DOHH2 (cell line): ENCODE data around the gene CLEC17A.
A peak's percentile ranks its signal among the peaks of the same experiment; 100 is the strongest.

ENCODE experiments used
- EZH2phosphoT487 ChIP-seq: fragments of 200-600 bp; sonication (generic); IDR thresholded peaks from 2 replicates; pipeline ENCODE4 v1.6.1; 2017; ENCODE audit warnings: borderline replicate concordance, mild to moderate bottlenecking, antibody characterized with exemption, low read length, moderate library complexity, mixed read lengths
- TF ChIP-seq, protein P1 (sequence below): fragments of 200-600 bp; sonication (generic); IDR thresholded peaks from one replicate; pipeline ENCODE4 v1.5.1; 2014; ENCODE audit warnings: antibody characterized with exemption, mild to moderate bottlenecking, low read depth, low read length; ENCODE audit not compliant: poor library complexity, severe bottlenecking

DNA sequence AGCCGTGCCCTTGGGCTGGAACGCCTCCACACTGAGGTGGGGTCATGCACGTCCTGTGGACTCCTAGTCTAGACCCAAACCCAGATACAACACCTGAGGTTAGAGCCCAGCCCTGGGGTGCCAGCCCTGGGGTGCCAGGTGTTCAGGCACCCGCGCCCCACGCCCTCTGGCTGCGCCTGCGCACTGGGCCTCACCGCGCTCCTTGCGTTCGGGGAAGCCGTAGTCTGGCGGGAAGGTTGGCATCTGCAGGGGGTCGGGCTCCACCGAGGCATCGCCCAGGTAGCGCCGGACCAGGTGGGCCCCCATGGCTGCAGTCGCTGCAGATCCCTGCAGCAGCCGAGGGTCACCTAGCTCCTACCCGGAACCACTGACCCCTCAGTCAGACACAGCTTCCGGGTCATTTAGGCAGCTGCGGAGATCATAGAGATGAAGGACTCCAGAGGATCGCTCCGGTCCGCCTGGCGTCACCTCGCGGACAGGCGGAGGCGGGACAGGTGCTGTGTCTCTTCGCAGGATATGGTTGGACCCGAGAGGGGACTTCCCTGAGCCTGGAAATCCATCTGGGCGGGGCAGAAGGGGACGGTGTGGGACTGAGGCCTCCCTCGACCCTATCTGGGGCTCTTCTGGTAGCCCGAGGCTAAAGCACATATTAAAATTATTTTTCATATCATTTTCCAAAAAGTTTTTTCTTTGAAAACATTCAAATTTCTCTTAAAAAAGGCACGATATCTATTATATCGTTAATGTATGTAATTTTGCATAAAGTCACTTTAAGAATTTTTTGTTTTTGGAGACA lies 11.0 kb upstream of the CLEC17A start, which contains the start of gene NDUFB7:
- no peak for TF ChIP-seq EZH2phosphoT487
- TF ChIP-seq, protein P1, sequence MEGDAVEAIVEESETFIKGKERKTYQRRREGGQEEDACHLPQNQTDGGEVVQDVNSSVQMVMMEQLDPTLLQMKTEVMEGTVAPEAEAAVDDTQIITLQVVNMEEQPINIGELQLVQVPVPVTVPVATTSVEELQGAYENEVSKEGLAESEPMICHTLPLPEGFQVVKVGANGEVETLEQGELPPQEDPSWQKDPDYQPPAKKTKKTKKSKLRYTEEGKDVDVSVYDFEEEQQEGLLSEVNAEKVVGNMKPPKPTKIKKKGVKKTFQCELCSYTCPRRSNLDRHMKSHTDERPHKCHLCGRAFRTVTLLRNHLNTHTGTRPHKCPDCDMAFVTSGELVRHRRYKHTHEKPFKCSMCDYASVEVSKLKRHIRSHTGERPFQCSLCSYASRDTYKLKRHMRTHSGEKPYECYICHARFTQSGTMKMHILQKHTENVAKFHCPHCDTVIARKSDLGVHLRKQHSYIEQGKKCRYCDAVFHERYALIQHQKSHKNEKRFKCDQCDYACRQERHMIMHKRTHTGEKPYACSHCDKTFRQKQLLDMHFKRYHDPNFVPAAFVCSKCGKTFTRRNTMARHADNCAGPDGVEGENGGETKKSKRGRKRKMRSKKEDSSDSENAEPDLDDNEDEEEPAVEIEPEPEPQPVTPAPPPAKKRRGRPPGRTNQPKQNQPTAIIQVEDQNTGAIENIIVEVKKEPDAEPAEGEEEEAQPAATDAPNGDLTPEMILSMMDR: peak; percentile 90
